GM20000 (cell line): Measurements from ENCODE around the gene MEAF6.
A peak's percentile ranks its signal among the peaks of the same experiment; 100 is the strongest.
"Not testable (repeated sequence)": the region's sequence is repeated elsewhere in the genome, so short reads cannot be mapped to it uniquely, and the experiment has no call there.

Experiments
- DNase-seq: peaks from one replicate; pipeline ENCODE4 v3.0.0; 2012; ENCODE audit warnings: low spot score
- CTCF ChIP-seq: IDR thresholded peaks from 2 replicates; pipeline ENCODE4 v1.5.1; 2012; ENCODE audit warnings: mild to moderate bottlenecking, control low read depth; ENCODE audit errors: extremely low read depth, missing control alignments

MEAF6 gene

GRCh38 chr1:37514350-37515184, at the start of gene MEAF6:
MEAF6 (minus strand) TSS chr1:37514766; CDS start chr1:37514746, 20 bp downstream.
- TF ChIP-seq CTCF: peak; percentile 53
- peak; percentile 97 for DNase-seq

DNA sequence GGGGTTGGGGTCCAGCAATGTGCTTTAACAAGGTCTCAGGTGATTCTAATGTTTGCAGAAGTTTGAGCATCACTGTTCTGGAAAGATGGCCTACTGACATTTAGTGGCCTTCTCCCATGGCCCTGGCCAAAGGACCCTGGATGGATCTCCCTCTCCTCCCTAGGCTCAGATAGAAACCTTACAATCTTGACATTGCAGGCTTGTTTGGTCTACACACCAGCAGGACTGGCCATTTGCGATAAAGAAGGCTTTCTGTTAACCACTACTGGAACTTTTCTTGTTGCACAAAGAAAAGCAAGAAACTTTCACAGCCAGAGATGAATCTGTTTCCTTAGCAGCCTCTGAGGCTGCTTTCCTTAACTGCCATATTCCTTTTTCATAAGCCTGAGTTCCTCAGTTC, 48.4 kb upstream of the MEAF6 start:
- TF ChIP-seq CTCF: no peak
- DNase-seq: no peak

DNA sequence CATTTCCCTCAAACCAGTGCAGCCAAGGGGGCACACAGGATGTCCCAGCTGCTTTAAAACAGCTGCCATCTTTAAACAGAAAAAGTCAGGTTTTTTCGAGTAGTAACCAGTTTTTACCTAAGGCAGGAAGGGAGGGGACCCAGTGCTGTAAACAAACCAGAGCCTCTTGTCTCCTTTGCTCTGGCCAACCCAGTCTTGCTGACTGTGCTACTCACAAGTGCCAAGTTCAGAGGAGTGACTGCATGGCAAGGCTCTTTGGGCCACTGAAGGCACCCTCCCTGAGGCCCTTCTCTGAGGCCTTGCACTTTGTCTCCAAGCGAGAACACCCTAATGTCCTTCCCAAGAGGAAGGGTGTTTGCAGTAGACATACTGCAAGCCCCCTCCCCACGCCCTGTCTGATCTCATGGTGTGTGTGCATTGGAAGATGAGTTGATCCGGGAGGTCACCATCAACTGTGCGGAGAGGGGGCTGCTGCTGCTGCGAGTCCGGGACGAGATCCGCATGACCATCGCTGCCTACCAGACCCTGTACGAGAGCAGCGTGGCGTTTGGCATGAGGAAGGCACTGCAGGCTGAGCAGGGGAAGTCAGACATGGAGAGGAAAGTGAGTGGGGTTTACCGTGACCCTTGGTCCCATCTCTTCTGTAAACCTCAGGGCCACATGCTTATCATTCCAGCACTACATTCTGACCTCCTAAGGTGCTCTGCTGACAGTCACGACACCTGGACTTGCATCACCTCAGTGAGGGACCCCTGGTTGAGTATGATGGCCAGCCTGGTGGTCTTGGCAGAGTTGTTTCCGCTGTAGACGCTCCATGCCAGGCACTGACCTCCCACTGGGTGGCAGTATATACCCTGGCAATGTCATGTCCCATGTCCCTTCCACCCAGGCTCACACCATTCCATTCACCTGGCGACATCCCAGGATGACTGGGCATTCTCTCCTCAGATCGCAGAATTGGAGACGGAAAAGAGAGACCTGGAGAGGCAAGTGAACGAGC, 46.9 kb upstream of the MEAF6 start:
- peak; percentile 51 for DNase-seq
- TF ChIP-seq CTCF: peak; percentile 2

- no peak for DNase-seq
- TF ChIP-seq CTCF: no peak
Measured at GRCh38 chr1:37560401-37561132, 46.0 kb upstream of the MEAF6 start.

- DNase-seq: not testable (repeated sequence)
Measured at GRCh38 chr1:37559957-37560379, 45.4 kb upstream of the MEAF6 start.

DNA sequence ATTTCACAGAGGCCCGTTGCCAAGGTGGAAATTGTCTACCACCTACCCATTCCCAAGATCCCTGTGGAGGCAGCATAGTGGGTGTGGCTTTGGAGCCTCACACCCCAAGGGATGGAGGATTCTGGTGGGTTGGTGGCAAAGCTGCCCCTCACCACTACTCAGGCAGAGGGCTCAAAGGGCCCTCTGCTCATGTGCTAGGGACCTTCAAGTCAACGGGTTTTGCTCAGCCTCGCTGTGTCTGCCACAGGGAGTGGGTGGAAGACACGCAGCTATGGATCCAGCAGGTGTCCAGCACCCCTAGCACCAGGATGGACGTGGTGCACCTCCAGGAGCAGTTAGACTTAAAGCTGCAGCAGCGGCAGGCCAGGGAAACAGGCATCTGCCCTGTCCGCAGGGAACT, 44.5 kb upstream of the MEAF6 start:
- DNase-seq: no peak
- no peak for TF ChIP-seq CTCF

DNA sequence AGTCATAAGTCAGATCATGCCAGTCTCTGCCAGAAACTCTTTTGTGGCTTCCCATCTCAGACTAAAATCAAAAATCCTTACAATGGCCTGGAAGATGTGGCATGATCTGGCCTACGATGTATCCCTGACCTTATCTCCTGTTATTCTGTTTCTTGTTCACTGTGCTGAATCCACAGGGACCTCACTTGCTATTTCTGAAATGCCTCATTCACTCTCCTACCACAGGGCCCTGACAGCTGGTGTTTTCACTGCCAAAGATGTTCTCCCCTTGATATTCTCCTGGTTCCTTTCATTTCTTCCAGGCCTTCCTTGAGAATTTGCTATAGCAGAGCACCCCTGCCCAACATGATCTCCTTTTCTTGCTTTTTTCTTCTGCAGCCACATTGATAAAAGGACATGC, 43.8 kb upstream of the MEAF6 start:
- no peak for DNase-seq
- TF ChIP-seq CTCF: no peak
